KMS-11 (cell line): ENCODE results near the gene CYP2W1.

Experiments
- H2AFZ ChIP-seq: fragments of 200-600 bp; sonication (generic); 2 replicates; pipeline ENCODE4 v1.6.1; 2016; ENCODE audit warnings: antibody characterized with exemption, mixed run types, low read depth
- H3K27ac ChIP-seq: fragments of 200-600 bp; sonication (generic); 2 replicates; pipeline ENCODE4 v1.6.1; 2016; ENCODE audit warnings: mild to moderate bottlenecking, mixed run types
- H3K27me3 ChIP-seq: fragments of 200-600 bp; sonication (generic); 2 replicates; pipeline ENCODE4 v1.6.1; 2017; ENCODE audit warnings: mild to moderate bottlenecking, low read depth, mixed run types, moderate library complexity; ENCODE audit not compliant: insufficient read depth
- H3K36me3 ChIP-seq: fragments of 200-600 bp; sonication (generic); 2 replicates; pipeline ENCODE4 v1.6.1; 2017; ENCODE audit warnings: mild to moderate bottlenecking, mixed run types; ENCODE audit not compliant: insufficient read depth
- H3K4me1 ChIP-seq: fragments of 200-600 bp; sonication (generic); 2 replicates; pipeline ENCODE4 v1.6.1; 2016; ENCODE audit warnings: mild to moderate bottlenecking, low read depth, mixed run types; ENCODE audit not compliant: poor library complexity, severe bottlenecking
- H3K4me2 ChIP-seq: fragments of 200-600 bp; sonication (generic); 2 replicates; pipeline ENCODE4 v1.7.0; 2016; ENCODE audit warnings: mild to moderate bottlenecking, mixed run types
- H3K4me3 ChIP-seq: fragments of 200-600 bp; sonication (generic); IDR thresholded peaks from 2 replicates; pipeline ENCODE4 v1.6.1; 2017; ENCODE audit warnings: low read depth, low read length, mixed read lengths; ENCODE audit not compliant: insufficient read depth
- H3K79me2 ChIP-seq: fragments of 200-600 bp; sonication (generic); 2 replicates; pipeline ENCODE4 v1.6.1; 2016; ENCODE audit warnings: low read depth, mixed run types; ENCODE audit not compliant: insufficient read depth
- H3K9ac ChIP-seq: fragments of 200-600 bp; sonication (generic); 2 replicates; pipeline ENCODE4 v1.6.1; 2016; ENCODE audit warnings: mild to moderate bottlenecking, mixed run types
- H4K20me1 ChIP-seq: fragments of 200-600 bp; sonication (generic); 2 replicates; pipeline ENCODE4 v1.6.1; 2016; ENCODE audit warnings: mild to moderate bottlenecking, mixed run types; ENCODE audit not compliant: insufficient read depth
- TF ChIP-seq, protein P1 (sequence below): fragments of 200-600 bp; sonication (generic); conservative IDR thresholded peaks from 2 replicates; pipeline ENCODE4 v1.6.1; 2017; ENCODE audit warnings: low read depth, mild to moderate bottlenecking, antibody characterized with exemption, low read length, moderate library complexity, mixed read lengths

Gene CYP2W1

DNA sequence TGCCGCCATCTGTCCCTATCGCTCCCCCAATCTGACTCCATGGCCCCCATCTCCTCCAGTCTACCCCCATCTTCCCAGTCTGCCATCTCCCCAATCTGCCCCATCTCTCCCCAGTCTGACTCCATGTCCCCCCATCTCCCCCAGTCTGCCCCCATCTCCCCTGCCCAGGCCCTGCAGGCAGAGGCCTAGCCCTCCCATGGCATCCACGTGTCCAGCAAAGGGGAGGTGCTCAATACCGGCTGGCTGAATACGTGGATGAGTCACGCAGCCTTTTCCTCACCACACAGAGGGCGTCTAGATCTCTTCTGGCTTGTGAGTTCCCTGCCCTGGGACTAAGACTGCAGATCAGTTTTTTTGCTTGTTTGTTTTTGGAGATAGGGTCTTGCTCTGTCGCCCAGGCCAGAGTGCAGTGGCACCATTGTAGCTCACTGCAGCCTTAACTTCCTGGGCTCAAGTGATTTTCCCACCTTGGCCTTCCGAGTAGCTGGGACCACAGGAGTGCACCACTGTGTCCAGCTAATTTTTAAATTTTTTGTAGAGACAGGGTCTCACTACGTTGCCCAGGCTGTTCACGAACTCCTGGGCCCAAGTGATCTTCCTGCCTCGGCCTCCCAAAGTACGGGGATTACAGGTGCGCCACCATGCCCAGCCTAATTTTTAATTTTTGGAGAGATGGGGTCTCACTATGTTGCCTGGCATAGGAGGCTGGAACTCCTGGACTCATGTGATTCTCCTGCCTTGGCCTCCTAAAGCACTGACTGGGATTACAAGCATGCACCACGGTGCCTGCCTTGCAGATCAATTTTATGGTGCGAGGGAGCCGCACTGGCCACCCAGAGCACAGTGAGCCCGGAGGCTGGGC lies 46.0 kb downstream of the CYP2W1 start:
- Histone ChIP-seq H4K20me1 (no peaks in the 10 kb centered on the region), H3K79me2 (no peaks in the 10 kb centered on the region), H3K4me3 (no peak overlapping the region), H3K4me2 (no peak overlapping the region), H3K27me3 (no peaks in the 10 kb centered on the region), H3K27ac (no peak overlapping the region), H3K36me3 (no peaks in the 10 kb centered on the region), H2AFZ (no peak overlapping the region), H3K4me1 (peaks cover 19% of the 10 kb centered on the region), H3K9ac (peak overlapping the region; percentile 41; the same call in 1 of the 2 replicates)
- TF ChIP-seq, protein P1, sequence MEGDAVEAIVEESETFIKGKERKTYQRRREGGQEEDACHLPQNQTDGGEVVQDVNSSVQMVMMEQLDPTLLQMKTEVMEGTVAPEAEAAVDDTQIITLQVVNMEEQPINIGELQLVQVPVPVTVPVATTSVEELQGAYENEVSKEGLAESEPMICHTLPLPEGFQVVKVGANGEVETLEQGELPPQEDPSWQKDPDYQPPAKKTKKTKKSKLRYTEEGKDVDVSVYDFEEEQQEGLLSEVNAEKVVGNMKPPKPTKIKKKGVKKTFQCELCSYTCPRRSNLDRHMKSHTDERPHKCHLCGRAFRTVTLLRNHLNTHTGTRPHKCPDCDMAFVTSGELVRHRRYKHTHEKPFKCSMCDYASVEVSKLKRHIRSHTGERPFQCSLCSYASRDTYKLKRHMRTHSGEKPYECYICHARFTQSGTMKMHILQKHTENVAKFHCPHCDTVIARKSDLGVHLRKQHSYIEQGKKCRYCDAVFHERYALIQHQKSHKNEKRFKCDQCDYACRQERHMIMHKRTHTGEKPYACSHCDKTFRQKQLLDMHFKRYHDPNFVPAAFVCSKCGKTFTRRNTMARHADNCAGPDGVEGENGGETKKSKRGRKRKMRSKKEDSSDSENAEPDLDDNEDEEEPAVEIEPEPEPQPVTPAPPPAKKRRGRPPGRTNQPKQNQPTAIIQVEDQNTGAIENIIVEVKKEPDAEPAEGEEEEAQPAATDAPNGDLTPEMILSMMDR, result no peak

DNA sequence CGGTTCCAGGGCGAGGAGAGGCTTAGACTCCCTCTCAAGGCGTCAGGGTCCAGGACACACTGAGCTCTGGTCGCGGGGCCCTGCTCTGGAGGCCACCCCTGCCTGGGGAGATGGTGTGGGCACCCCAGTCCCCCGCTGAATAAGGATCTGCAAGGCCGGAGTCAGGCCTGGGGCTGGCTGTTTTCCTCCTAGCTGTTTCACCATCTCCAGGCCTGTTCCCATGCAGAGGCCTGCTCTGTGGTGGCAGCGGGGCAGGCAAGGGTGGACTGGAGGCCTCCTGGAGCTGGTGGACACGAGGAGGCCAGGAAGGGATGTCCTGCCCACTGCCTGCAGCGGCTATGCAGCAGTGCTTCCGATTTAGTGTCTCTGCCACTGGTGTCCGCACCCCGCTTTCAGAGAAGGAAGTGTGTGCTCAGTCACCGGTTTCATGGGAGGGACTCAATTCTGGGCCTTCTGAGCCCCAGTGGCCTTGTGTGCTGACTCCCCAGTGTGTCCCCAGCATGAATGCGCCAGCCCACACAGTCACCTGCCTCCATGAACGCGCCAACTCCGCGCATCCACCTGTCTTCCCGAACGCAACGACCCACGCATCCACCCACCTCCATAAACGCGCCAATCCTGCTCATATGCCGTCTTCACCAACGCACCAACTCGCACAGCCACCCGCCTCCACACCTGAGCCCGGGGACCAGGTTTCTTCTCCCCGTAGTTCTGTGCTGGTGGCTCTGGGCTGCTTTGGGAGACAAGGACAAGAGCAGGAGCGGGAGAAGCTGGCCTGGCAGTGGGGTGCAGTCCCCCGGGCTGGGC lies 46.9 kb downstream of the CYP2W1 start:
- H3K79me2 ChIP-seq, result no peaks in the 10 kb centered on the region
- no peaks in the 10 kb centered on the region for H4K20me1 ChIP-seq
- H3K27ac ChIP-seq, result no peak overlapping the region
- TF ChIP-seq, protein P1, result no peak
- no peak overlapping the region for H3K4me2 ChIP-seq
- no peak overlapping the region for H3K4me3 ChIP-seq
- H2AFZ ChIP-seq, result no peak overlapping the region
- H3K27me3 ChIP-seq, result no peaks in the 10 kb centered on the region
- no peak overlapping the region for H3K9ac ChIP-seq
- H3K4me1 ChIP-seq, result peaks cover 12% of the 10 kb centered on the region
- no peaks in the 10 kb centered on the region for H3K36me3 ChIP-seq

DNA sequence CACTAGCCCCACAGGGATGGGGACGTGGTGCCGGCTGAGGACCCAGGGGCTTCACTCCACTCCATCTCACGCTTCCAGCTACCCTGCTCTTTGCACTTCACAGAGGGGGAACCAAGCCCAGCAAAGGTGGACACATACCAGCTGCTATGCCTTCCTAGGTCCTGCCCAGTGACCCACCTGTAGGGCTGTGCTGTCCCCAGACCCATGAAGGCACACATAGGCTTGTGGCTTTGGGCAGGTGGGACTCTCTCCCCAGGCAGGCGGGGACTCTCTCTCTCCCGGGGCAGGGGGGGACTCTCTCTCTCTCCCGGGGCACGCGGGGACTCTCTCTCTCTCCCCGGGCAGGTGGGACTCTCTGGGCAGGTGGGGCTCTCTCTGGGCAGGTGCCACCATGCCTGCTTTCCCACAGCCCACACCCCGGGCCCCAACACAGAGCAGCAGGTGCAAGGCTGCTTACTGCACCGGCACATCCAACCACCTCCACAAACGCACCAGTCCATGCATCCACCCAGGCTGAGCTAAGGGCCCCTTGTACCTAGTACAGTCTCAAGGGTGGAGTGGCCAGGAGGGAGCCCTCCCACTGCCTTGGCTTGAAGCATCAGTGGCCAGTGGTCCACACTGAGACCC lies 47.6 kb downstream of the CYP2W1 start:
- no peaks in the 10 kb centered on the region for H3K79me2 ChIP-seq
- peaks cover 5% of the 10 kb centered on the region for H3K4me1 ChIP-seq
- no peak overlapping the region for H3K4me3 ChIP-seq
- no peak overlapping the region for H3K9ac ChIP-seq
- H3K36me3 ChIP-seq, result no peaks in the 10 kb centered on the region
- no peak overlapping the region for H3K4me2 ChIP-seq
- TF ChIP-seq, protein P1, result no peak
- no peaks in the 10 kb centered on the region for H3K27me3 ChIP-seq
- H4K20me1 ChIP-seq, result no peaks in the 10 kb centered on the region
- H2AFZ ChIP-seq, result no peak overlapping the region
- no peak overlapping the region for H3K27ac ChIP-seq

DNA sequence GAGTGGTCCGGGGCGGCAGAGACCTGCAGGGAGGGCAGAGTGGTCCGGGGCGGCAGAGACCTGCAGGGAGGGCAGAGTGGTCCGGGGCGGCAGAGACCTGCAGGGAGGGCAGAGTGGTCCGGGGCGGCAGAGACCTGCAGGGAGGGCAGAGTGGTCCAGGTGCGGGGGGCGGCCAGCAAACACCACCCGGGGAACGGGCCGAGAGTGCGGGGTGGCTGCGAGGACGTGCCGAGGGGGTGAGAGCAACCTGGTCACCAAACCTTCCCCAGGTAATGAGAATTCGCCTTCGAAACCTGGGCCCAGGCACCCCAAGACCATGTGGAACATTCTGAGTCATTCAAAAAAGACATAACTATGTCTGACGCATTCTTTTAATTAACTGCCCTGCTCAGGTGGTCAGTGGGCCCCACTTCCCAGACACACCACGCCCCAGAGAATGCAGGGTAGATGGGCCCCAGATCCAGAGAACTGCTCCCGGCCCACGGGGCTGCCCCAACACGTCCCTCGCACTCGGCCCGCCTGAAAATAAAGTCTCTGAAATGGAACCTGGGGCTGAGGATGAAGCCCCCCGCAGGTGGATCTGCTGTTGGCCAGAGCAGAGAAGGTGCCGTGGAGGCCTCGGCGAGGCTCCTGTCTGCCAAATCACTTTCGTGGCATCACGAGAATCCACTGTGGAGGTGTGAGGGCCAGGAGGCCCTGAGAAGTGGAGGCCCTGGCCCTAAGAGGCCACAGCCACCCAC lies 48.9 kb downstream of the CYP2W1 start:
- no peaks in the 10 kb centered on the region for H3K79me2 ChIP-seq
- H3K27me3 ChIP-seq, result no peaks in the 10 kb centered on the region
- no peaks in the 10 kb centered on the region for H3K4me1 ChIP-seq
- no peak overlapping the region for H3K9ac ChIP-seq
- H3K4me3 ChIP-seq, result no peak overlapping the region
- no peak overlapping the region for H3K27ac ChIP-seq
- H2AFZ ChIP-seq, result no peak overlapping the region
- H3K36me3 ChIP-seq, result no peaks in the 10 kb centered on the region
- no peak overlapping the region for H3K4me2 ChIP-seq
- TF ChIP-seq, protein P1, result no peak
- no peaks in the 10 kb centered on the region for H4K20me1 ChIP-seq
